ENCODE data around the gene ZW10. TPM values are rescaled to one million over a fixed set of nuclear protein-coding genes. Genes with fewer than 3 reads are reported as not detected.

Gene ZW10
- total RNA-seq, 1 donor from 2014 or later: 16.3 TPM

GRCh38 chr11:113808931-113809330, 35.4 kb upstream of the ZW10 start:
- FAIRE-seq (no peak), DNase-seq (ENCODE audit: low read depth) (no peak)
- TF ChIP-seq CTCF (IDR thresholded peaks at IDR 0.05; ENCODE audit: insufficient read depth, low read length, severe bottlenecking): no peak
- Histone ChIP-seq H3K27me3 (ENCODE audit: control insufficient read depth, insufficient read depth, low read length) (no peaks in the 10 kb centered on the region), H3K4me3 (ENCODE audit: low read depth, low read length) (no peak overlapping the region), H3K36me3 (ENCODE audit: control insufficient read depth, insufficient read depth, low read length) (peaks cover 4% of the 10 kb centered on the region)

- peak; percentile 51 for TF ChIP-seq CTCF (IDR thresholded peaks at IDR 0.05; ENCODE audit: insufficient read depth, low read length, severe bottlenecking)
- no peak overlapping the region for H3K4me3 ChIP-seq (ENCODE audit: low read depth, low read length)
- no peak for FAIRE-seq
- H3K36me3 ChIP-seq (ENCODE audit: control insufficient read depth, insufficient read depth, low read length): peaks cover 3% of the 10 kb centered on the region
- peak; percentile 29 for DNase-seq (ENCODE audit: low read depth)
- H3K27me3 ChIP-seq (ENCODE audit: control insufficient read depth, insufficient read depth, low read length): no peaks in the 10 kb centered on the region
These were observed 32.9 kb upstream of the ZW10 start for GRCh38 chr11:113806406-113806805.

GRCh38 chr11:113805640-113806039, 32.1 kb upstream of the ZW10 start:
- TF ChIP-seq CTCF (IDR thresholded peaks at IDR 0.05; ENCODE audit: insufficient read depth, low read length, severe bottlenecking): no peak
- DNase-seq (ENCODE audit: low read depth): no peak
- no peak for FAIRE-seq
- Histone ChIP-seq H3K36me3 (ENCODE audit: control insufficient read depth, insufficient read depth, low read length) (peaks cover 3% of the 10 kb centered on the region), H3K4me3 (ENCODE audit: low read depth, low read length) (no peak overlapping the region), H3K27me3 (ENCODE audit: control insufficient read depth, insufficient read depth, low read length) (no peaks in the 10 kb centered on the region)

GRCh38 chr11:113802621-113803020, 29.1 kb upstream of the ZW10 start:
- TF ChIP-seq CTCF (IDR thresholded peaks at IDR 0.05; ENCODE audit: insufficient read depth, low read length, severe bottlenecking): no peak
- H3K36me3 ChIP-seq (ENCODE audit: control insufficient read depth, insufficient read depth, low read length): peaks cover 2% of the 10 kb centered on the region
- FAIRE-seq (no peak), DNase-seq (ENCODE audit: low read depth) (no peak)
- no peaks in the 10 kb centered on the region for H3K27me3 ChIP-seq (ENCODE audit: control insufficient read depth, insufficient read depth, low read length)
- H3K4me3 ChIP-seq (ENCODE audit: low read depth, low read length): no peak overlapping the region

GRCh38 chr11:113796663-113797259, 23.3 kb upstream of the ZW10 start:
- DNase-seq (ENCODE audit: low read depth) (peak; percentile 44), FAIRE-seq (no peak)

More at GRCh38 chr11:113796663-113797259, 23.3 kb upstream of the ZW10 start:
- peaks cover 2% of the 10 kb centered on the region for H3K36me3 ChIP-seq (ENCODE audit: control insufficient read depth, insufficient read depth, low read length)
- no peaks in the 10 kb centered on the region for H3K27me3 ChIP-seq (ENCODE audit: control insufficient read depth, insufficient read depth, low read length)
- no peak overlapping the region for H3K4me3 ChIP-seq (ENCODE audit: low read depth, low read length)
- peak; percentile 58 for TF ChIP-seq CTCF (IDR thresholded peaks at IDR 0.05; ENCODE audit: insufficient read depth, low read length, severe bottlenecking)
